Measurements from ENCODE around the gene MYPN.

MYPN gene

GRCh38 chr10:68084469-68084868 is 24.8 kb upstream of the MYPN start:
- no peak for TF ChIP-seq POLR2A (IDR thresholded peaks at IDR 0.05; ENCODE audit: low read length)
- TF ChIP-seq GATA1 (IDR thresholded peaks at IDR 0.05; ENCODE audit: low read depth, low read length), result no peak
- no peak for DNase-seq

- no peak for DNase-seq
- TF ChIP-seq POLR2A (IDR thresholded peaks at IDR 0.05; ENCODE audit: low read length) (no peak), GATA1 (IDR thresholded peaks at IDR 0.05; ENCODE audit: low read depth, low read length) (no peak)
Measured at GRCh38 chr10:68086011-68086410, 23.3 kb upstream of the MYPN start.

- DNase-seq, result no peak
- TF ChIP-seq POLR2A (IDR thresholded peaks at IDR 0.05; ENCODE audit: low read length) (no peak), GATA1 (IDR thresholded peaks at IDR 0.05; ENCODE audit: low read depth, low read length) (no peak)
Measured at GRCh38 chr10:68086910-68087684, 22.2 kb upstream of the MYPN start.

GRCh38 chr10:68087685-68088401 is 21.4 kb upstream of the MYPN start:
- no peak for DNase-seq
- TF ChIP-seq POLR2A (IDR thresholded peaks at IDR 0.05; ENCODE audit: low read length) (no peak), GATA1 (IDR thresholded peaks at IDR 0.05; ENCODE audit: low read depth, low read length) (no peak)

GRCh38 chr10:68088740-68089139 is 20.5 kb upstream of the MYPN start:
- DNase-seq, result no peak
- no peak for TF ChIP-seq GATA1 (IDR thresholded peaks at IDR 0.05; ENCODE audit: low read depth, low read length)
- no peak for TF ChIP-seq POLR2A (IDR thresholded peaks at IDR 0.05; ENCODE audit: low read length)

- DNase-seq, result no peak
- TF ChIP-seq POLR2A (IDR thresholded peaks at IDR 0.05; ENCODE audit: low read length), result no peak
- TF ChIP-seq GATA1 (IDR thresholded peaks at IDR 0.05; ENCODE audit: low read depth, low read length), result no peak
Measured at GRCh38 chr10:68090586-68090985, 18.7 kb upstream of the MYPN start.

- no peak for DNase-seq
- no peak for TF ChIP-seq GATA1 (IDR thresholded peaks at IDR 0.05; ENCODE audit: low read depth, low read length)
- no peak for TF ChIP-seq POLR2A (IDR thresholded peaks at IDR 0.05; ENCODE audit: low read length)
Measured at GRCh38 chr10:68092512-68092911, 16.8 kb upstream of the MYPN start.

GRCh38 chr10:68095153-68095552 is 14.1 kb upstream of the MYPN start:
- DNase-seq, result no peak
- no peak for TF ChIP-seq POLR2A (IDR thresholded peaks at IDR 0.05; ENCODE audit: low read length)
- TF ChIP-seq GATA1 (IDR thresholded peaks at IDR 0.05; ENCODE audit: low read depth, low read length), result no peak

- no peak for TF ChIP-seq GATA1 (IDR thresholded peaks at IDR 0.05; ENCODE audit: low read depth, low read length)
Measured at GRCh38 chr10:68096913-68097516, 12.3 kb upstream of the MYPN start.

GRCh38 chr10:68099736-68100135 is 9.6 kb upstream of the MYPN start:
- TF ChIP-seq POLR2A (IDR thresholded peaks at IDR 0.05; ENCODE audit: low read length), result no peak
- no peak for TF ChIP-seq GATA1 (IDR thresholded peaks at IDR 0.05; ENCODE audit: low read depth, low read length)
- no peak for DNase-seq

More at GRCh38 chr10:68096913-68097516, 12.3 kb upstream of the MYPN start:
- DNase-seq, result peak in 1 of 2 experiments; percentile 41

GRCh38 chr10:68101066-68101465 is 8.2 kb upstream of the MYPN start:
- DNase-seq, result no peak
- TF ChIP-seq POLR2A (IDR thresholded peaks at IDR 0.05; ENCODE audit: low read length), result no peak
- no peak for TF ChIP-seq GATA1 (IDR thresholded peaks at IDR 0.05; ENCODE audit: low read depth, low read length)

GRCh38 chr10:68103261-68103878 is 5.9 kb upstream of the MYPN start:
- DNase-seq, result no peak

GRCh38 chr10:68103901-68104300 is 5.4 kb upstream of the MYPN start:
- TF ChIP-seq GATA1 (IDR thresholded peaks at IDR 0.05; ENCODE audit: low read depth, low read length) (no peak), POLR2A (IDR thresholded peaks at IDR 0.05; ENCODE audit: low read length) (no peak)
- DNase-seq, result no peak

More at GRCh38 chr10:68103261-68103878, 5.9 kb upstream of the MYPN start:
- TF ChIP-seq POLR2A (IDR thresholded peaks at IDR 0.05; ENCODE audit: low read length) (no peak), GATA1 (IDR thresholded peaks at IDR 0.05; ENCODE audit: low read depth, low read length) (no peak)

- DNase-seq, result no peak
- TF ChIP-seq GATA1 (IDR thresholded peaks at IDR 0.05; ENCODE audit: low read depth, low read length), result no peak
- TF ChIP-seq POLR2A (IDR thresholded peaks at IDR 0.05; ENCODE audit: low read length), result no peak
Measured at GRCh38 chr10:68105820-68106219, 3.5 kb upstream of the MYPN start.

Data from erythroblast (primary cell).